Peyer's patch (tissue), 4 donors: ENCODE data around the gene CD226. TPM values are rescaled to one million over a fixed set of nuclear protein-coding genes. Genes with fewer than 3 reads are reported as not detected.
A peak's percentile ranks its signal among the peaks of the same experiment; 100 is the strongest.
"Not testable (repeated sequence)": the region's sequence is repeated elsewhere in the genome, so short reads cannot be mapped to it uniquely, and the experiment has no call there.

ENCODE experiments used
- DNase-seq, 3 donors: peaks; one replicate each; pipeline ENCODE4 v3.0.0-alpha.2; 2017 to 2019
- H3K27ac ChIP-seq, 4 donors: fragments of 200-600 bp; sonication (generic); one replicate each; pipeline ENCODE4 v1.5.1; 2016 to 2019
- H3K27me3 ChIP-seq, 2 donors: fragments of 200-600 bp; sonication (generic); one replicate each; pipeline ENCODE4 v1.5.1; 2019
- H3K36me3 ChIP-seq, 3 donors: fragments of 200-600 bp; sonication (generic); one replicate each; pipeline ENCODE4 v1.5.1; 2016 to 2019
- H3K4me1 ChIP-seq, 4 donors: fragments of 200-600 bp; sonication (generic); one replicate each; pipeline ENCODE4 v1.5.1; 2016 to 2019
- H3K4me3 ChIP-seq, 4 donors: fragments of 200-600 bp; sonication (generic); 1 replicate in 3 of 4; 2 replicates in 1 of 4; pipeline ENCODE4 v1.5.1; 2016 to 2019; ENCODE audit warnings: mild to moderate bottlenecking in 1 of 4
- H3K9me3 ChIP-seq, 4 donors: fragments of 200-600 bp; sonication (generic); one replicate each; pipeline ENCODE4 v1.5.1; 2016 to 2019; ENCODE audit warnings: mild to moderate bottlenecking in 1 of 4
- CTCF ChIP-seq, 6 experiments: fragments of 450-650 bp in 4 of 6; fragments of 200-600 bp in 2 of 6; sonication (generic) in 1 of 6; IDR thresholded peaks; one replicate each; pipeline ENCODE4 v1.5.1; 2017 to 2019; ENCODE audit warnings: antibody characterized with exemption in 6 of 6, mild to moderate bottlenecking in 3 of 6, moderate library complexity in 1 of 6
- POLR2A ChIP-seq, 2 donors: fragments of 450-650 bp; IDR thresholded peaks; one replicate each; pipeline ENCODE4 v1.5.1; 2017; ENCODE audit warnings: antibody characterized with exemption in 2 of 2, mild to moderate bottlenecking in 2 of 2, moderate library complexity in 2 of 2
- total RNA-seq, 4 donors: library from RNA; depleted of rRNA; stranded (reverse); fragments of >200 nt; gene quantifications; one replicate each; pipeline ENCODE4 v1.1.0, GENCODE V29; 2016

Gene CD226
- total RNA-seq, 4 donors from 2014 or later = 0.66 to 10.7 (median 3.3) TPM

- Histone ChIP-seq H3K4me3 (no peak overlapping the region), H3K9me3 (no peaks in the 10 kb centered on the region), H3K36me3 (no peaks in the 10 kb centered on the region), H3K27me3 (no peaks in the 10 kb centered on the region), H3K4me1 (no peaks in the 10 kb centered on the region), H3K27ac (no peak overlapping the region)
- no peak for TF ChIP-seq POLR2A (IDR thresholded peaks at IDR 0.05)
- no peak for DNase-seq
Observed at GRCh38 chr18:69941183-69941582, 6.5 kb downstream of the CD226 start.

- H3K27me3 ChIP-seq, H3K4me3 ChIP-seq, H3K4me1 ChIP-seq, H3K36me3 ChIP-seq, DNase-seq, H3K27ac ChIP-seq, H3K9me3 ChIP-seq: not testable (repeated sequence)
Observed at GRCh38 chr18:69939812-69940211, 7.9 kb downstream of the CD226 start.

- H3K27me3 ChIP-seq = no peaks in the 10 kb centered on the region
- no peak overlapping the region for H3K4me3 ChIP-seq
- no peak overlapping the region for H3K27ac ChIP-seq
- H3K36me3 ChIP-seq = no peaks in the 10 kb centered on the region
- no peak for DNase-seq
- no peaks in the 10 kb centered on the region for H3K9me3 ChIP-seq
- TF ChIP-seq POLR2A (IDR thresholded peaks at IDR 0.05) (no peak), CTCF (IDR thresholded peaks at IDR 0.05) (no peak)
- H3K4me1 ChIP-seq = no peaks in the 10 kb centered on the region
Observed at GRCh38 chr18:69936191-69936558, 11.5 kb downstream of the CD226 start.

- no peaks in the 10 kb centered on the region for H3K4me1 ChIP-seq
- H3K27me3 ChIP-seq = no peaks in the 10 kb centered on the region
- H3K9me3 ChIP-seq = no peaks in the 10 kb centered on the region
- peak overlapping the region in 1 of 4 donors; percentile 25 for H3K27ac ChIP-seq
- peak in 2 of 3 donors; percentile 49 to 80 for DNase-seq
- H3K36me3 ChIP-seq = no peaks in the 10 kb centered on the region
- TF ChIP-seq CTCF (IDR thresholded peaks at IDR 0.05) (no peak), POLR2A (IDR thresholded peaks at IDR 0.05) (no peak)
- no peak overlapping the region for H3K4me3 ChIP-seq
Observed at GRCh38 chr18:69935319-69936190, 12.1 kb downstream of the CD226 start.

- Histone ChIP-seq H3K27me3 (no peaks in the 10 kb centered on the region), H3K4me1 (no peaks in the 10 kb centered on the region), H3K9me3 (no peaks in the 10 kb centered on the region), H3K27ac (no peak overlapping the region), H3K36me3 (no peaks in the 10 kb centered on the region), H3K4me3 (no peak overlapping the region)
- TF ChIP-seq POLR2A (IDR thresholded peaks at IDR 0.05) = no peak
- no peak for TF ChIP-seq CTCF (IDR thresholded peaks at IDR 0.05)
- DNase-seq = no peak
Observed at GRCh38 chr18:69934601-69935265, 12.9 kb downstream of the CD226 start.

GRCh38 chr18:69929041-69929774, 18.5 kb downstream of the CD226 start:
- no peak overlapping the region for H3K27ac ChIP-seq
- TF ChIP-seq CTCF (IDR thresholded peaks at IDR 0.05) (no peak), POLR2A (IDR thresholded peaks at IDR 0.05) (no peak)
- H3K4me3 ChIP-seq = no peak overlapping the region
- H3K4me1 ChIP-seq = no peaks in the 10 kb centered on the region
- H3K27me3 ChIP-seq = no peaks in the 10 kb centered on the region
- no peaks in the 10 kb centered on the region for H3K9me3 ChIP-seq
- H3K36me3 ChIP-seq = no peaks in the 10 kb centered on the region
- DNase-seq = no peak
